Activated naive CD8-positive, alpha-beta T cell (primary cell): ENCODE results near the gene GAK.

Source experiments
- H3K27ac Mint-ChIP-seq: one replicate; pipeline ENCODE4 v1.8.0; 2021; ENCODE audit warnings: mixed read lengths
- H3K27me3 Mint-ChIP-seq: one replicate; pipeline ENCODE4 v1.8.0; 2021; ENCODE audit warnings: mixed read lengths
- H3K36me3 Mint-ChIP-seq: one replicate; pipeline ENCODE4 v1.8.0; 2021; ENCODE audit warnings: mixed read lengths
- H3K4me1 Mint-ChIP-seq: one replicate; pipeline ENCODE4 v1.8.0; 2021; ENCODE audit warnings: low read depth, mixed read lengths
- H3K4me3 Mint-ChIP-seq: one replicate; pipeline ENCODE4 v1.8.0; 2021; ENCODE audit warnings: mild to moderate bottlenecking, mixed read lengths
- H3K9me3 Mint-ChIP-seq: one replicate; pipeline ENCODE4 v1.8.0; 2021; ENCODE audit warnings: low read depth, mixed read lengths

GAK gene

GRCh38 chr4:958696-959337 lies 26.7 kb upstream of the GAK start:
- H3K9me3 Mint-ChIP-seq: no peaks in the 10 kb centered on the region
- no peaks in the 10 kb centered on the region for H3K4me1 Mint-ChIP-seq
- H3K27me3 Mint-ChIP-seq: no peaks in the 10 kb centered on the region
- no peak overlapping the region for H3K4me3 Mint-ChIP-seq
- H3K27ac Mint-ChIP-seq: no peak overlapping the region
- H3K36me3 Mint-ChIP-seq: peaks cover 2% of the 10 kb centered on the region

DNA sequence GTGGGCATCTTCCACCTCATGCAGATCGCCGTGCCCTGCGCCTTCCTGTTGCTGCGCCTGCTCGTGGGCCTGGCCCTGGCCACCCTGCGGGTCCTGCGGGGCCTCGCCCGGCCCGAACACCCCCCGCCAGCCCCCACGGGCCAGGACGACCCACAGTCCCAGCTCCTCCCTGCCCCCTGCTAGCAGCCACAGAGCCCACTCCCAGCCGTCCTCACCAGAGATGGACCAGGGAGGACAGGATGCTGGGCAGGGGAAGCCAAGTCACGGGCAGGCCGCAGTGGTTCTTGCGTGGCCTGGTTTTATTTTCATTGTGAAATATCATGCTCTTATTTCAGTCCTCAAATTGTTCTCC lies 26.2 kb upstream of the GAK start:
- Mint-ChIP-seq H3K27me3 (no peaks in the 10 kb centered on the region), H3K36me3 (peaks cover 2% of the 10 kb centered on the region), H3K4me1 (no peaks in the 10 kb centered on the region), H3K9me3 (no peaks in the 10 kb centered on the region), H3K4me3 (no peak overlapping the region), H3K27ac (no peak overlapping the region)

GRCh38 chr4:957581-958313 lies 25.6 kb upstream of the GAK start:
- Mint-ChIP-seq H3K27me3 (no peaks in the 10 kb centered on the region), H3K27ac (no peak overlapping the region), H3K9me3 (no peaks in the 10 kb centered on the region), H3K36me3 (peaks cover 2% of the 10 kb centered on the region), H3K4me3 (no peak overlapping the region), H3K4me1 (no peaks in the 10 kb centered on the region)

DNA sequence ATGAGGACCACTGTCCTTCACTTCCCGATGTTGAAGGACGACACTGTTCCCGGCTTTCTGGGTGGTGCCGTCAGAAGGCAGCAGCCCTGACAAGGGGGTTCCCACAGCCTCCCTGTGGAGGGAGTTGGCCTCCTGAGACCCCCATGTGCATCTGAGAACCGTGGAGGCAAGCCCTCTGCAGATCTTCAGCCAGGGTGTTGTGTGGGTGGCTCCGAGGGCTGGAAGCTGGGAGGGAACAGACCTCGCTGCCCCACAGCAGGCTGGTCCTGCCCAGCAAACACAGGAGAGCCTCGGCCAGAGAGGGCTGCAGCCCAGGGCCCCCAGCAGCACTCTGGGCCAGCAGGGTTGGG lies 25.1 kb upstream of the GAK start:
- no peaks in the 10 kb centered on the region for H3K4me1 Mint-ChIP-seq
- H3K4me3 Mint-ChIP-seq: no peak overlapping the region
- no peaks in the 10 kb centered on the region for H3K9me3 Mint-ChIP-seq
- peaks cover 2% of the 10 kb centered on the region for H3K36me3 Mint-ChIP-seq
- H3K27ac Mint-ChIP-seq: no peak overlapping the region
- H3K27me3 Mint-ChIP-seq: no peaks in the 10 kb centered on the region

DNA sequence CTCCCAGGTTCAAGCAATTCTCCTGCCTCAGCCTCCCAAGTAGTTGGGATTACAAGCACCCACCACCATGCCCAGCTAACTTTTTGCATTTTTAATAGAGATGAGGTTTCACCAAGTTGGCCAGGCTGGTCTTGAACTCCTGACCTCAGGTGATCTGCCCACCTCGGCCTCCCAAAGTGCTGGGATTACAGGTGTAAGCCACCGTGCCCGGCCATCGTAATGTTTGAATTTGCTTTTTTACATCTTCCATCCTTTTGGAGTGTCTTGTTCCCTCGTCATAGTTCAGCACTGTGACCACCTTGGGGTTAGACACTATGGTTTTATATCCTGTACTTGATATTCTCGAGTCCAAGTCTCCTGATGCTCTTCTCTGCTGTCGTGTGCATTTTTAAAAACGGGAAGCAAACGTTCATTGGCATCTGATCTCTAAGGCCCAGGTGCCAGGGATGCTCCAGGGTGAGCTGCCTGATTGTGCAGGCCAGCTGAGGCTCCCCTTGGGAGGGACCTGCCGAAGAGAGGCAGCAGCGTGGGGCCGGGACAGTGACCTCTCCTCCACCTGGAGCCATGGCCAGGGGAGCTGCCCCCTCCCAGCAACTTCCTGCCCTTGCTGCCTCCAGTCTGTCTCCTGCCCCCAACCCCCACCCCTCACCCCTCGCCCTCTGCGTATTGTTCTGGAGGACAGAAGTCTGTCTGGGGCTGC lies 24.6 kb upstream of the GAK start:
- no peaks in the 10 kb centered on the region for H3K27me3 Mint-ChIP-seq
- H3K4me1 Mint-ChIP-seq: no peaks in the 10 kb centered on the region
- H3K4me3 Mint-ChIP-seq: no peak overlapping the region
- H3K36me3 Mint-ChIP-seq: peaks cover 2% of the 10 kb centered on the region
- no peaks in the 10 kb centered on the region for H3K9me3 Mint-ChIP-seq
- no peak overlapping the region for H3K27ac Mint-ChIP-seq

GRCh38 chr4:955931-956381 lies 23.8 kb upstream of the GAK start:
- no peaks in the 10 kb centered on the region for H3K27me3 Mint-ChIP-seq
- H3K9me3 Mint-ChIP-seq: no peaks in the 10 kb centered on the region
- H3K4me3 Mint-ChIP-seq: no peak overlapping the region
- H3K36me3 Mint-ChIP-seq: peaks cover 2% of the 10 kb centered on the region
- H3K27ac Mint-ChIP-seq: no peak overlapping the region
- no peaks in the 10 kb centered on the region for H3K4me1 Mint-ChIP-seq

DNA sequence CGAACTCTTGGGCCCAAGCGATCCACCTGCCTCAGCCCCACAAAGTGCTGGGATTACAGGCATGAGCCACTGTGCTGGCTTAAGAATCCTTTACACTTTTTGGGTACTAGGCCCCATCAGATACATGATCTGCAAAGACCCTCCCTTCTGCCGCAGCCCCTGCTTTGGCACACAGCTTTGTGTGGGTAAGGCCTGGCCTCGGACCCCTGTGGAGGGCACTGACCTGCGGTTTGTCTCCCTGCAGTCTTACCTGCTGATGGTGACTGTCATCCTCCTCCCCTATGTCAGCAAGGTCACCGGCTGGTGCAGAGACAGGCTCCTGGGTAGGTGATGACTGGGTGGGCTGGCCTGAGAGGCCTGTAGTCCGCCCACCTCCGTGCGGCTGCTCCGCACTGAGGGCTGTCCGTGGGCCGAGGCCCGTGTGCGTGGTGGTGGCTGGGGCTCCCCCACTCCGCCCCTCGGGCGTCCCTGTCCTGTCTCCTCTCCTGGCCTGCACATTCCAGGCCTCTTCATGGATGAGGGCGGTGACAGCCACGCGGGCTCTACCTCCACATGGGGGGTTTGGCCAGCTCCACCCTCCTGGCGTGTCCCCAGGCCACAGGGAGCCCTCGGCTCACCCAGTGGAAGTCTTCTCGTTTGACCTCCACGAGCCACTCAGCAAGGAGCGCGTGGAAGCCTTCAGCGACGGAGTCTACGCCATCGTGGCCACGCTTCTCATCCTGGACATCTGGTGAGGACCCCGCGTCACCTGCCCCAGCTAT lies 23.2 kb upstream of the GAK start:
- Mint-ChIP-seq H3K9me3 (no peaks in the 10 kb centered on the region), H3K4me1 (no peaks in the 10 kb centered on the region), H3K27ac (no peak overlapping the region), H3K36me3 (peaks cover 2% of the 10 kb centered on the region), H3K4me3 (no peak overlapping the region), H3K27me3 (no peaks in the 10 kb centered on the region)

DNA sequence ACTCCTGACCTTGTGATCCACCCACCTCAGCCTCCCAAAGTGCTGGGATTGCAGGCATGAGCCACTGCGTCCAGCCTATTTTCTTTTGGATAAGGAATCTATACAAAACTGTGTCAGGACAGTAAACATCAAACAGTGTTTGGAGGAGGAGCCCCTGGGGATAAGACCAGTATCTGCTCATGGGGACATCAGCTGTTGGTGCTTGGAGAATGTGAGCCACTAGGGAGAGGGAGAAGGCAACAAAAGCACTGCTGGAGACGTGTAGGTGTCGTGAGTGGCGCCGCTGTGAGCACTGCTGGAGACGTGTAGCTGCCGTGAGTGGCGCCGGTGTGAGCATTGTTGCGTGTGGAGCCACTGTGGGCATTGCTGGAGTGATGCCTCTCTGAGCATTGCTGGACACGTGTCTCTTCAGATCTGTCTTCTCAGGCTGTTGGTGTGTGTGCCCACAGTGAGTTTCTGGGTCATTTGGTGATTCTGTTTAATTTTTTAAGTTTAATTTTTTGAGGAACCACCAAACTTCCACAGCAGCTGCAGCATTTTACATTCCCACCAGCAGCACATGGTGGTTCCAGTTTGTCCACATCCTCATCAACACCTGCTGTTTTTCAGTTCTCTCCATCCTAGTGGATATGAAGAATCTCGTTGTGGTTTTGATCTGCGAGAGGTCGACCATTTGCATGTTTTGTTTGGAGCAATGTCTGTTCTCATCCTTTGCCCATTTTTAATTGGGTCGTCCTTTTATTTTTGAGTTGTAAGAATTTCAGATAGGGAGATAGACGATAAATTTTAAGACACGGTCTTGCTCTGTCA lies 22.3 kb upstream of the GAK start:
- Mint-ChIP-seq H3K36me3 (peaks cover 2% of the 10 kb centered on the region), H3K27me3 (no peaks in the 10 kb centered on the region), H3K9me3 (no peaks in the 10 kb centered on the region), H3K27ac (no peak overlapping the region), H3K4me3 (no peak overlapping the region), H3K4me1 (no peaks in the 10 kb centered on the region)

- Mint-ChIP-seq H3K27me3 (no peaks in the 10 kb centered on the region), H3K36me3 (peaks cover 2% of the 10 kb centered on the region), H3K4me1 (no peaks in the 10 kb centered on the region), H3K4me3 (no peak overlapping the region), H3K9me3 (no peaks in the 10 kb centered on the region), H3K27ac (no peak overlapping the region)
These were observed 21.4 kb upstream of the GAK start for GRCh38 chr4:953574-953915.

GRCh38 chr4:952881-953573 lies 20.9 kb upstream of the GAK start:
- H3K4me1 Mint-ChIP-seq: no peaks in the 10 kb centered on the region
- no peak overlapping the region for H3K4me3 Mint-ChIP-seq
- H3K9me3 Mint-ChIP-seq: no peaks in the 10 kb centered on the region
- no peaks in the 10 kb centered on the region for H3K27me3 Mint-ChIP-seq
- H3K27ac Mint-ChIP-seq: no peak overlapping the region
- H3K36me3 Mint-ChIP-seq: peaks cover 2% of the 10 kb centered on the region

DNA sequence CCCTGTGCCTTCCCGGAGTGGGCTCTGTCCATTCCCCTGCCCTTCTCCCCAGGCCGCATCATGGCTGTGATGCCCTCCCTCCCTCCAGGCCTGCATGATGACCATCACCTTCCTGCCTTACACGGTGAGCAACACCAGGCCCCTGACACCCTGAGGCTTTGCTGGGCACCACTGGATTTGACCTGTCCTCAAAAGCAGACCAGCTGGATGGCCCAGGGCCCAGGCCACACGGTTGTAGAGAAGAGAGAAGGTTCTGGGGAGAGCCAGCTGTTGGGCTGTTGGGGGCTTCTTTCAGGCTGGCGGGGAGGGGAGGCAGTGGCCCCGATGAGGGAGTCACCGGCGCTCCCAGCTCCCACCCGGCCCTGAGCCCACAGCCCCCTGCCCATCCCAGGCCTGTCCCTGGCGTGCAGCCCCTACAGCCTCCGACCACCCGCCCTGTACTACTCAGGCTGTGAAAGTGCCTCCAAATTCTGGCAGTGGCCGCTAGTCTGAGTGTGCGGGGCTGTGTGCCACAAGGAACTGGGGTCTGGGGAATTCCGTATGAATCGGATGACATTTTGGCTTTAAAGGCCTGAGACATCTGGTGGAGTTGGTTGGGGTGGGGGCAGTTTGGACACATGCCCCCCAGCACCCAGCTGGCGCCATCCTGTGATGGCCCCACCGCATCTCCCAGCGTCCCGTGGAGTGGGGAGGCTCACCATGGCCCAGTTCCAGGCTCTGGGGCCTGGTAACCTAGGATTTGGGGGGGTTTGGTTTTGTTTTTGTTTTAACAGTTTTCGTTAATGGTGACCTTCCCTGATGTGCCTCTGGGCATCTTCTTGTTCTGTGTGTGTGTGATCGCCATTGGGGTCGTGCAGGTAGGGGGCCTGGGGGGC lies 19.7 kb upstream of the GAK start:
- Mint-ChIP-seq H3K4me3 (no peak overlapping the region), H3K4me1 (no peaks in the 10 kb centered on the region), H3K36me3 (peaks cover 2% of the 10 kb centered on the region), H3K9me3 (no peaks in the 10 kb centered on the region), H3K27ac (no peak overlapping the region), H3K27me3 (no peaks in the 10 kb centered on the region)

- H3K27ac Mint-ChIP-seq: no peak overlapping the region
- H3K36me3 Mint-ChIP-seq: peaks cover 2% of the 10 kb centered on the region
- H3K4me1 Mint-ChIP-seq: no peaks in the 10 kb centered on the region
- no peaks in the 10 kb centered on the region for H3K9me3 Mint-ChIP-seq
- H3K4me3 Mint-ChIP-seq: no peak overlapping the region
- no peaks in the 10 kb centered on the region for H3K27me3 Mint-ChIP-seq
These were observed 19.1 kb upstream of the GAK start for GRCh38 chr4:951186-951585.

GRCh38 chr4:950136-951020 lies 18.3 kb upstream of the GAK start:
- no peak overlapping the region for H3K4me3 Mint-ChIP-seq
- no peaks in the 10 kb centered on the region for H3K9me3 Mint-ChIP-seq
- no peak overlapping the region for H3K27ac Mint-ChIP-seq
- no peaks in the 10 kb centered on the region for H3K27me3 Mint-ChIP-seq
- H3K4me1 Mint-ChIP-seq: no peaks in the 10 kb centered on the region
- H3K36me3 Mint-ChIP-seq: peaks cover 2% of the 10 kb centered on the region
